GM19099 (cell line): Measurements from ENCODE around the gene NXPH4.

Source experiments
- POLR2A ChIP-seq: IDR thresholded peaks from 3 replicates; pipeline ENCODE4 v1.6.1; 2011; ENCODE audit warnings: low read depth; ENCODE audit not compliant: insufficient read length; ENCODE audit errors: extremely low read depth

Gene NXPH4

DNA sequence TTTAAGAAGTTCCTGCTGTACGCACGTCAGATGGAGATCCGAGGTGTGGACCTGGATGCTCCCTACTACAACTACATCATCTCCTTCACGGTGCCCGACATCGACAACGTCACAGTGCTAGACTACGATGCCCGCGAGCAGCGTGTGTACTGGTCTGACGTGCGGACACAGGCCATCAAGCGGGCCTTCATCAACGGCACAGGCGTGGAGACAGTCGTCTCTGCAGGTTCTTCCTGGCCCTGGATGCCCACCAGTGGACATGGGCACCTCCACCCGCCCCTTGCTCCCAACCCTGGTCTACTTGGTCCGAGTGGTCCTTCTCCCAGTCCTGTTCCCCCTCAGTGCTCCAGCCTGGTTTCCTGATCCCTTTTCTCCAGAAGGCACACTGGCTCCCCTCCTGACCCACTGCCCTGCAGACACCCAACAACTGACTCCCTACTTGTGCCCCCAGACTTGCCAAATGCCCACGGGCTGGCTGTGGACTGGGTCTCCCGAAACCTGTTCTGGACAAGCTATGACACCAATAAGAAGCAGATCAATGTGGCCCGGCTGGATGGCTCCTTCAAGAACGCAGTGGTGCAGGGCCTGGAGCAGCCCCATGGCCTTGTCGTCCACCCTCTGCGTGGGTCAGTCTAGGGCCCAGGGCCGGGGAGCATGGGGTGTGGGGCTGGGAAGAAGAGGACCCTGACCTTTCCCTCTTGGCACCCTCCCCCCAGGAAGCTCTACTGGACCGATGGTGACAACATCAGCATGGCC lies 37.1 kb upstream of the NXPH4 start:
- TF ChIP-seq POLR2A, result no peak

- TF ChIP-seq POLR2A, result no peak
These were observed 36.1 kb upstream of the NXPH4 start for GRCh38 chr12:57180321-57180989.

DNA sequence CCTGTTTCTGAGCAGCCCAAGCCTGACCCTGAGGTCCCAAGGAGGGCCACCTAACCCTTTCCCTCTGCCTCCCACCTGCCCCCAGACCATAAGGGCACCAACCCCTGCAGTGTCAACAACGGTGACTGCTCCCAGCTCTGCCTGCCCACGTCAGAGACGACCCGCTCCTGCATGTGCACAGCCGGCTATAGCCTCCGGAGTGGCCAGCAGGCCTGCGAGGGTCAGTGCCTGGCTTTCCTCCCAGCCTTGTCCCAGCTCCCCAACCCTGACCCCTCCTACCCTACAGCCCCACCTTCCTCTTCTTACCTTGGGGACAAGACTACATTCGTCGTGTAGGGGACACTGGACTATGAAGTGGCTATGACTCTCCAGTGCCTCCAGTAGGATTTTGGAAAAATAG lies 35.5 kb upstream of the NXPH4 start:
- TF ChIP-seq POLR2A, result no peak

GRCh38 chr12:57181561-57182155 lies 34.9 kb upstream of the NXPH4 start:
- TF ChIP-seq POLR2A, result no peak

GRCh38 chr12:57182918-57183575 lies 33.5 kb upstream of the NXPH4 start:
- TF ChIP-seq POLR2A, result no peak

DNA sequence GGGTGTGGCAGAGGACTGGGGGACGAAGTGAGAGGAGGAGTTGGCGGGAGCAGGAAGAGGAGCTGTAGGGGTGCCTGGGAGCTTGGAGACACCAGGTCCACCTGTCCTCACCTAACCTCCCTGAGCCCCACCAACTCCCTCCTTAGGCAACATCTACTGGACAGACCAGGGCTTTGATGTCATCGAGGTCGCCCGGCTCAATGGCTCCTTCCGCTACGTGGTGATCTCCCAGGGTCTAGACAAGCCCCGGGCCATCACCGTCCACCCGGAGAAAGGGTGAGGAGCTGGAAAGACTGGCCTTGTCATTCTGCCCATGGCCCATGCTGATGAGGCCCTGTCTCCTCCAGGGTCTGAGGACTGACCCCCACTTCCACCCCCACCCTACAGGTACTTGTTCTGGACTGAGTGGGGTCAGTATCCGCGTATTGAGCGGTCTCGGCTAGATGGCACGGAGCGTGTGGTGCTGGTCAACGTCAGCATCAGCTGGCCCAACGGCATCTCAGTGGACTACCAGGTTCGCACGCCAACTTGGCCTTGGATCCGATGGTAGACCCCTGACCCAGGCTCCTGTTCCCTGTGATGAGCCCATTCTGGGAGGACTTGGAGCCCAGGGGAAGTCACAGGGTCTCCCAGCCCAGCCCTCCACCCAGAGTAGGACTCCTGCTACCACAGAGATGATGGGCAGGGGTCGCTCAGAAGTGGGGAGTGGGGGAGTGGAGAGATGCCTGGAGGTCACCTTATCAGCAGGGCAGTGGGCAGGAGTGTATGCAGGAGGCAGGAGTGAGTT lies 32.5 kb upstream of the NXPH4 start:
- no peak for TF ChIP-seq POLR2A

DNA sequence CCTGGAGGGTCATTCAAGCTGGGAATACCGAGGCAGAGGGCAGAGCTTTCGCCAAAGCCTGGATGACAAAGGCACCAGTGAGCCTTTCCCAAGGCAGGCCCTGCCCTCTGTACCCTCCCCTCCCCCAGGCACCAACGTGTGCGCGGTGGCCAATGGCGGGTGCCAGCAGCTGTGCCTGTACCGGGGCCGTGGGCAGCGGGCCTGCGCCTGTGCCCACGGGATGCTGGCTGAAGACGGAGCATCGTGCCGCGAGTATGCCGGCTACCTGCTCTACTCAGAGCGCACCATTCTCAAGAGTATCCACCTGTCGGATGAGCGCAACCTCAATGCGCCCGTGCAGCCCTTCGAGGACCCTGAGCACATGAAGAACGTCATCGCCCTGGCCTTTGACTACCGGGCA lies 31.2 kb upstream of the NXPH4 start:
- TF ChIP-seq POLR2A, result no peak

- no peak for TF ChIP-seq POLR2A
These were observed 30.6 kb upstream of the NXPH4 start for GRCh38 chr12:57185906-57186508.

GRCh38 chr12:57187222-57188089 lies 29.1 kb upstream of the NXPH4 start:
- no peak for TF ChIP-seq POLR2A

GRCh38 chr12:57188090-57188425 lies 28.5 kb upstream of the NXPH4 start:
- no peak for TF ChIP-seq POLR2A

- TF ChIP-seq POLR2A, result no peak
These were observed 26.6 kb upstream of the NXPH4 start for GRCh38 chr12:57190037-57190436.

- no peak for TF ChIP-seq POLR2A
These were observed 25.8 kb upstream of the NXPH4 start for GRCh38 chr12:57190821-57191220.

DNA sequence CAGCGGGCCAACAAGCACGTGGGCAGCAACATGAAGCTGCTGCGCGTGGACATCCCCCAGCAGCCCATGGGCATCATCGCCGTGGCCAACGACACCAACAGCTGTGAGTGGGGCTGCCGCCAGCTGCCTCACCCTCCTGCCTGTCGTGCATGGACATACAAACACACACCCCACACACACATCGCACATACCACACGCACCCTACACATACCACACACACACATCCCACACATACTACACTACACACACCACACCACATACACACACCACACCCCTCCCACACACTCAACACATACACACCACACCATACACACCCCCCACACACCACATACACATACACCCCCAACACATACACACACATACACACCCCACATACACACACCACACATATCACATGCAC lies 25.2 kb upstream of the NXPH4 start:
- TF ChIP-seq POLR2A, result no peak

- no peak for TF ChIP-seq POLR2A
These were observed 23.7 kb upstream of the NXPH4 start for GRCh38 chr12:57192920-57193319.
